ENCODE results near the gene LILRB2.
"Not testable (repeated sequence)": the region's sequence is repeated elsewhere in the genome, so short reads cannot be mapped to it uniquely, and the experiment has no call there.

The LILRB2 gene

DNA sequence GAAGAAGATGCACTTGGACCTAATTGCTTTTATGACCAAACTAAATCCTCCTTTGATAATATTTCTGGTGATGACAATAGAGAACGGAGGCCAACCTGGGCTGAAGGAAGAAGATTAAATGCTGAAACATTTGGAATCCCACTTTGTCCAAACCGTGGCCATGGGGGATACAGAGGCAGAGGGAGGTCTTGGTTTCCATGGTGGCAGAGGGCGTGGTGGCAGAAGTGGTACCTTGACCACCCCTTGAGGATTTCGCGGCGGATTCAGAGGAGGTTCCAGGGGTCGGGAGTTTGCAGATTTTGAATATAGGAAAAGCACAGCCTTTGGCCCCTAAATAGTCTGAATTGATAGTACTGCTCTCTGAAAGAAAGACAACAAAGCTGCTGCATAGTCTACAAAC is 50.9 kb downstream of the LILRB2 start:
- Histone ChIP-seq H3K27ac (ENCODE audit: low read length) (no peak overlapping the region), H3K9me3 (ENCODE audit: insufficient read depth, low read depth, low read length) (peaks cover 7% of the 10 kb centered on the region), H3K27me3 (ENCODE audit: insufficient read depth, low read length) (peaks cover 44% of the 10 kb centered on the region), H3K9ac (ENCODE audit: low read depth, low read length) (no peak overlapping the region), H3K4me3 (ENCODE audit: low read length) (no peak overlapping the region), H3K36me3 (ENCODE audit: insufficient read depth, low read depth, low read length) (no peaks in the 10 kb centered on the region), H3K4me1 (ENCODE audit: insufficient read depth, low read length) (no peaks in the 10 kb centered on the region)

DNA sequence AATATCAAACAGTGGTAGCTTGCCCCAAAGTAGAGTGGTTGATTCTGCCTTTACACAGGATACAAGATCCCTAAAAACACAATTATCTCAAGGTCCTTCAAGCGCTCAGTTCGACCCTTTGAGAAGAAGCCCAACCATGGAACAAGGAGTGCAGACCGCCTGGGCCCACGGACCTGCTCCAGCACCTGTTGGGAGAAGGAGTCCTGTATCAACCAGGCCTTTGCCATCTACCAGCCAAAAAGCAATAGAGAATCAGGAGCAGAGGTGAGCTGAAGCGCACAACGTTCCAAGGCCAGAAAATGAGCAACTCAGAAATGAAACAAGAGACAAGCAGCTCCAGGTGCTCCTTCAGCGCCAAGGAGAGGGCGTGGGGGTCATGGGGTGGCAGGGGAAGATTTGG is 51.8 kb downstream of the LILRB2 start:
- H3K4me1 ChIP-seq (ENCODE audit: insufficient read depth, low read length) = no peaks in the 10 kb centered on the region
- H3K4me3 ChIP-seq (ENCODE audit: low read length) = no peak overlapping the region
- no peaks in the 10 kb centered on the region for H3K36me3 ChIP-seq (ENCODE audit: insufficient read depth, low read depth, low read length)
- H3K27me3 ChIP-seq (ENCODE audit: insufficient read depth, low read length) = peaks cover 40% of the 10 kb centered on the region
- H3K27ac ChIP-seq (ENCODE audit: low read length) = no peak overlapping the region
- peaks cover 5% of the 10 kb centered on the region; the same call in 1 of the 2 replicates for H3K9me3 ChIP-seq (ENCODE audit: insufficient read depth, low read depth, low read length)
- no peak overlapping the region for H3K9ac ChIP-seq (ENCODE audit: low read depth, low read length)

DNA sequence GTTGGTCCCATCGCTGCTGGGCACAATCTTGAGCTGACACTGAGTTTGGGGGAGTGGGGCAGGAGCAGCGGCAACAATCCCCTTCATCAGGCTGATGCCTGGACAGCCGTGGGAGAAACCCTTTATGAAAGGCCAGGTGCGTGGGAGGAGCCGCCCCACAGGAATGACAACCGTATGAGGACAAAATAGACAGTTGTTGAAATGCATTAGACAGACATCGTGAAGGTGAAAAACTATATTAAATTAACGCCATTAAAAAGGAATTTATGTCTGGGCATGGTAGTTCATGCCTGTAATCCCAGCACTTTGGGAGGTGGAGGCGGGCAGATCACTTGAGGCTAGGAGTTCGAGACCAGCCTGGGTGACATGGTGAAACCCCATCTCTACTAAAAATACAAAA is 56.3 kb downstream of the LILRB2 start:
- not testable (repeated sequence) for H3K36me3 ChIP-seq (ENCODE audit: insufficient read depth, low read depth, low read length); H3K4me3 ChIP-seq (ENCODE audit: low read length); H3K9ac ChIP-seq (ENCODE audit: low read depth, low read length); H3K27me3 ChIP-seq (ENCODE audit: insufficient read depth, low read length); H3K4me1 ChIP-seq (ENCODE audit: insufficient read depth, low read length); H3K27ac ChIP-seq (ENCODE audit: low read length); H3K9me3 ChIP-seq (ENCODE audit: insufficient read depth, low read depth, low read length)

DNA sequence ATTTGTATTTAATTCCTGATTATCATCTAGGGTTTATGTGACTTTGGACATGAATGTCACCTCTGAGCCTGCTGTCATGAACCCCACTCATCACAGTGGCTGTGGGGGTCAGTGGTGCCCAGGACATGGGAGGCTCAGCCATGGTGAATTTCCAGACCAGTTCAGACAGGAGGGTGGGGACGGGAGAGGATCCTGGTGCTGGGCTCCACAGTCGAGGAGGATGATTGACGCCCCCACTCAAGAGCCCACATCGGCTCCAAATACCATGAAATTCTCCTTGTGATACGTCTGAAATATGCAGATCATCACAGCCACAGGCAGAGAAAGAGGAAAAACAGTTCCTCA is 57.0 kb downstream of the LILRB2 start:
- not testable (repeated sequence) for H3K27ac ChIP-seq (ENCODE audit: low read length); H3K36me3 ChIP-seq (ENCODE audit: insufficient read depth, low read depth, low read length); H3K9ac ChIP-seq (ENCODE audit: low read depth, low read length); H3K4me1 ChIP-seq (ENCODE audit: insufficient read depth, low read length); H3K9me3 ChIP-seq (ENCODE audit: insufficient read depth, low read depth, low read length); H3K4me3 ChIP-seq (ENCODE audit: low read length); H3K27me3 ChIP-seq (ENCODE audit: insufficient read depth, low read length)
